Epithelial cell of prostate (primary cell): ENCODE measurements around the gene NKPD1.
"Not testable (repeated sequence)": the region's sequence is repeated elsewhere in the genome, so short reads cannot be mapped to it uniquely, and the experiment has no call there.

Experiments used
- DNase-seq: peaks from one replicate; pipeline ENCODE4 v3.0.0-alpha.2; 2011; ENCODE audit warnings: low read depth, low spot score
- H3K27ac ChIP-seq: fragments of 450-650 bp; 2 replicates; pipeline ENCODE4 v1.5.1; 2017; ENCODE audit warnings: mild to moderate bottlenecking

NKPD1 gene

DNA sequence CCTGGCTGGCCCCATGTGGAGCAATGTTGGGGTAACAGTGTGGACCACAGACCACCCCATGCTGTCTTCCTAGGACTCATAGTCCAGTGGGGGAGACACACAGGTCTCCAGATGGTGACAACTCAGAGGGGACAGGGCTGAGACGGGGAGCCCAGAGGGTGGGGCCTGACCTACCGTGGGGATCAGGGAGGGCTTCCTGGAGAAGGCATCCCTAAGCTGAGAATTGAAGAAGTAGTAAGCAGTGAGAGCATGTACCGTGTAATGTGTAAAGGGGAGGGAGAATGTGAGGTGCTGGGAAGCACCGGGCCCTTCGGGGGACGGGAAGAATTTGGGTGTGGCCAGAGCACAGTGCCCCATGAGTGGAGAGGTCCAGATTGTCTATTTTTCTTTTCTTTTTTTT lies 36.8 kb downstream of the NKPD1 start:
- no peak for DNase-seq
- H3K27ac ChIP-seq = no peak overlapping the region

GRCh38 chr19:45123440-45123850 lies 37.3 kb downstream of the NKPD1 start:
- no peak for DNase-seq
- no peak overlapping the region for H3K27ac ChIP-seq

GRCh38 chr19:45122832-45123231 lies 38.0 kb downstream of the NKPD1 start:
- DNase-seq = no peak
- no peak overlapping the region for H3K27ac ChIP-seq

DNA sequence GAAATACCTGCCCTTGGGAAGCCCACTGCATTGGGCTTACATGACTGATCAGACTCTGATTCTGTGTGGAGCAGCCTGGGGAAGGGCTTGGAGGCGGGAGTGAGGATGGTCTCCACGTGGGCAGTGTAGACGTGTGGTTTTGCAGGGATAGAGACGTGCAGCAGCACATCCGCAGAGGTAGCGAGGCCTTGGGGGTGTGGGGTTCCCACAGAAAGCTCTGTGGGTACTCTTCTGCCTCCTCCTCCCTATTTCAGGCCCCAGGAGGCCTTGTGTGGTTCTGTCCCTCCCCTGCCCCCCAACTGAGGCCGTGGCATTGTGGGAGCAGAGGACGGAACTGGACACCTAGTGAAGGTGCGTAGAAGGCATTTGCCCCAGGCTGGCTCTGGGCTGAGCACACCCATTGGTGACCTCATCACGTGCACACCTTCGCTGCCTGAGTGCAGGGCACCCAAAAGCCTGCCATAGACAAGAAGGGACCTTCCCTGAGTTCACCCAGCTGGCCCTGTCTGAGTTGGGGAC lies 38.9 kb downstream of the NKPD1 start:
- H3K27ac ChIP-seq = no peak overlapping the region
- DNase-seq = no peak

- DNase-seq = no peak
- H3K27ac ChIP-seq = no peak overlapping the region
These were observed 41.2 kb downstream of the NKPD1 start for GRCh38 chr19:45119582-45119981.

GRCh38 chr19:45118591-45119355 lies 42.0 kb downstream of the NKPD1 start:
- not testable (repeated sequence) for DNase-seq, H3K27ac ChIP-seq

- no peak for DNase-seq
- H3K27ac ChIP-seq = no peak overlapping the region
These were observed 42.7 kb downstream of the NKPD1 start for GRCh38 chr19:45118106-45118505.

- DNase-seq = no peak
- H3K27ac ChIP-seq = no peak overlapping the region
These were observed 43.1 kb downstream of the NKPD1 start for GRCh38 chr19:45117671-45118070.

GRCh38 chr19:45117167-45117594 lies 43.6 kb downstream of the NKPD1 start:
- DNase-seq = no peak
- H3K27ac ChIP-seq = no peak overlapping the region

DNA sequence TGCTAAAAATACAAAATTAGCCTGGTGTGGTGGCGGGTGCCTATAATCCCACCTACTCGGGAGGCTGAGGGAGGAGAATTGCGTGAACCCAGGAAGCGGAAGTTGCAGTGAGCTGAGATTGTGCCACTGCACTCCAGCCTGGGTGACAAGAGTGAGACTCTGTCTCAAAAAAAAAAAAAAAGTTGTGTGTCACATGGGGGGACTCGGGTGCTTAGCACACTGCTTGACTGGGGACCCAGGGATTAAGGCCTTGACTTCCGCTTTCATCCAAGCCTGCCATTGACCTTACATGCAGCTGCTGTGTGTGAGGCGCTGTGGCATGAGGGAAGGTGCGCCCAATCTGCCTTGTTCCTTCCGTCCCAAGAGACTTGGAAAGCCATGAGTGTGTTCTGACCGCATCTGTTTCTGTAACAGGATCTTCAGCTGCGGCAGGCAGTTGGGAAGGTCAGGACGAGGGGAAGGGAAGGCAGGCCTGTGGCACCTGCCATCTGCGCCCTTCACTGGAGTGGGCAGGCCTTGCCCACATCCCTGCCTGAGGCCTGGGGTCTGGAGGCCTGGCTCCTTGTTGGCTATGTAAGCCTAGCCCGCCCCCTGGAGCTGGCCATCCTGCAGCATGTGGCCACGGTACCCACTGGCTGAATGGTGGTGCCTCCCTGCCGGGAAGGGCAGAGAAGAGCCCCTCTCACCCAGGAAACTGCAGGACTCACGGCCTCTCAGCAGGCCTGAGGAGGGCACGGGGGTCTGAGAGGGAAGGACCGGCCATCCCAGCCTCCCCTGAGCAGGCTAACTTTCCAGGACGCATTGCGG lies 44.8 kb downstream of the NKPD1 start:
- DNase-seq = no peak
- H3K27ac ChIP-seq = no peak overlapping the region

DNA sequence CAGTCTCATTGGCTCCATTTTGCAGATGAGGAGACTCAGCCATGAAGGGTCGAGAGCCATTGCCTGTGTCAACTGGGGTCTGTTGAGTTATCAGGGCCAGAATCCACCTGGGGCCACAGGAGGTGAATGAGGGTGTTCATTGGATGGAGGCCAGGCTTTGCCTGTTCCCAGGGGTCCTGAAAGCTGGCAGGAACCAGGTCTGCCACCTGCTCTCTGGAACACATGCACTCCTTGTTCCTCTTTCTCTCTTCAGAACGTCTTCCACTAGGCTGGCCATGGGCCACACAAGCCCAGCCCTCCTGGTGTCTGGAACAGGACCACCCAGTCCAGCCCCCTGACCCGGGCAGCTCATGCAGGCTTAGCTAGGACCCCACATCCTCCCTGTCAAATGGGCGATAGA lies 46.7 kb downstream of the NKPD1 start:
- H3K27ac ChIP-seq = no peak overlapping the region
- no peak for DNase-seq

DNA sequence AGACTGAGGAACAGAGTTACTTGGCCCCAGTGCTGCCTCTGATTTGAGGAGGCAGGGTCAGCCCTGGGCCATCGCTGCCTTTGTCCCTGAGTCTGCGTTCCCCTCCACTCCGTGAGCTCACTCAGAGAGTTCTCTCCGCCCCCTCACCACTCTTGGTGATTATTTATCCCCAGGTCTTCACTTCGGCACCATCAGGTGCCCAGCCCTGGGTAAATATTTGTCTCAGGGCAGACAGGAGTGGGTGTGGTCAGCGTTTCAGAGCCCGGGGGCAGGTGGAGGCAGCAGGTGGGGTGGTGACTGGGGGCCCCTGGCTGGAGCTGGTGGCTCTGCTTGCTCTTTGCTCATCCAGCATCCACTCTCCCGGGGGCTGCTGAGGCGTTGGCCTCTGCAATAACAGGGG lies 47.2 kb downstream of the NKPD1 start:
- no peak overlapping the region for H3K27ac ChIP-seq

GRCh38 chr19:45112111-45112827 lies 48.5 kb downstream of the NKPD1 start:
- DNase-seq = no peak
- no peak overlapping the region for H3K27ac ChIP-seq

More for the DNA sequence above, 47.2 kb downstream of the NKPD1 start:
- no peak for DNase-seq
